Hindlimb muscle (tissue), 1 donor: ENCODE data around the gene RANBP17. TPM values are rescaled to one million over a fixed set of nuclear protein-coding genes. Genes with fewer than 3 reads are reported as not detected.
A peak's percentile ranks its signal among the peaks of the same experiment; 100 is the strongest.
"Not testable (repeated sequence)": the region's sequence is repeated elsewhere in the genome, so short reads cannot be mapped to it uniquely, and the experiment has no call there.

ENCODE experiments used
- DNase-seq: peaks from one replicate; pipeline ENCODE4 v3.0.0-alpha.2; 2013
- polyA plus RNA-seq: library from polyadenylated mRNA; unstranded; fragments of 120-200 nt; gene quantifications from one replicate; pipeline ENCODE4 v1.2.1, GENCODE V29; 2013; ENCODE audit not compliant: insufficient read length

RANBP17 gene
- polyA plus RNA-seq, 1 donor: 8.2 TPM

DNA sequence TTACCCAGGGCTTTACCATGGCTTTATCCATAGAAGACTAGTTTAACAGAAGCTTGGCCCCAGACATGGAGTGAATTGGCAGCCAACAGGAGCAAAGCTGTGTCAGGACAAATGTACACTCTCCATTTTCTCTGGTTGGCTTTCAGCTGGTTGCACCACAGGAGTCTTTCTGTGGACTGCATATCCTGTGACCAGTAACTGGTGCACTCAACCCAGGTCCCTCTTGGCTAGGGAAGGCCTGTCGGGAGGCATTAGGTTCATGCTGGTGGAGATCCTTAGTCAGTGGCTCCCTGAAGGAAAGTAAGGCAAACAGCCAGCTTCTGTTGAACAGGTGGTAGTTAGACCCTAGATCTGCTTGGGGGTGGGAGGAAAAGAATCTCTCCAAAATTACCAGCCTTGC is 300.3 kb downstream of the RANBP17 start:
- DNase-seq: no peak

- DNase-seq: no peak
These were observed 300.8 kb downstream of the RANBP17 start for GRCh38 chr5:171162596-171162995.

DNA sequence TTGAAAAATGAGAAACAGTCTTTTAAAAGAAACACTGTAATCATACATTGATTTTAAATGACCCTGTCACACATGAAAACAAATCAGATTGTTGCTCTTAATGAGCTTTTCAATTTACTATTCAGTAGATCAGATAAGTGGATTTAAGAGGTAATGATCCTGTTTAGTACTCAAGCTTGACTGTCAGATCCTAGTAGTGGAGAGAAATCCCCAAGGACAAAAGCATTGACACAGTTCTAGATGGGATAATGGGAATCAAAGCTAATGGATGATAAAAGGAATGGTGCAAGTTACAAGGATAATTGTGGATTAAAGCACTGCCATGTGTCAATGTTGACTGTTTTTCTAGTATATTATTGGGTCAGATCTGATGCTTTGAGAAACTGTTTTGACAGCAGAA is 304.9 kb downstream of the RANBP17 start:
- DNase-seq: no peak

DNA sequence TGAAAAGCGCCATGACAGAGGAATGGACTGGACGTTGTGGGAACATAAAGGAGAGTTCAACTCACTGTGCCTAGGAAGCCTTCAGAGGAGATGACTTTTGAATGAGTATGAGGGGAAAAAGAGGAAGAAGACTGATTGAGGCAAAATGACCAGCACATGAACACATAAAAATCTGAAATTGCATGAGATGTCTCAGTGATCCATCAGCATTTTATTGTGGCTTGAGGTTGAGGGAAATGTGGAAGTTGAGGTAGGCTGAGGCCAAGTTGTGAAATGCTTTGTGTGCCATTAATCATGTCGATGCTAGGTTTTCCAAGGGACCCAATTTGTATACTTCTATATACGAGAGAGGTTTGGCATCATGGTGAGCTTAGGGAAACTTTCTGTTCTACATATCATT is 306.4 kb downstream of the RANBP17 start:
- DNase-seq: no peak

GRCh38 chr5:171174960-171175359 is 313.1 kb downstream of the RANBP17 start:
- not testable (repeated sequence) for DNase-seq

DNA sequence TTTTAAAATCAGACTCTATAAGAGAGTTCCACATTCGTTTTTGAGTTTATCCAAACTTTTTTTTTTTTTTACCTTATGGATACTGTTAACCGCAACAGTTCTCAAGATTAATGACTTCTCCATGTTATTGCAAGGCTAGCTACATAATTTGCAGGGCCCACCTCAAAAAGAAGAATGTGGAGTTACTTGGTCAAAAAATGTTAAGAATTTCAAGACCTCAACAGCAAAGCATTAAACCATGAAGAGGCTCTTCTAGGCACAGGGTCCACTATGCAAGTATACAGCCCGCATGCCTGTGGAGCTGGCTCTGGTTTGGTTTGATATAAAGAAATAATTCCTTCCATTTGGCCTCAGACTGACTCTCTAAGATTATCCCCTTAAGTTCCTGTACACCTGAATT is 313.9 kb downstream of the RANBP17 start:
- no peak for DNase-seq

- not testable (repeated sequence) for DNase-seq
These were observed 316.4 kb downstream of the RANBP17 start for GRCh38 chr5:171178190-171178589.

DNA sequence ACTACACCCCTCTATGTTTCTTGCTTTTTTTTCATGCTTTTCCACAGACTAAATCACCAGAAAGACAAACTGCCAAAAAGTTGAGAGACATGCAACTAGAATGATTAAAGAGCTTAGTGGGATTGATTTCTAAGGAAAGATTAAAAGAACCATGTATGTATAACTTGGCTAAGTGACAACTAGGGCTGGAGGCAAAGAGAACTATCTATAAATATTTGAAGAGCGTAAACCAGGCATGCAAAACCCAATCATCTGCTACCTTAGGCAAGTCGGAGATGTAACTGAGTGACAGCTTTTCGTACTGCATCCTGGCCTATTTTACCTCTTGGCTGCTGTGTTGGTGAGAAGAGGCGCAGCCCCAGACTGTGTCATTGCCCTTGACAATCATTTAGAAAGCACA is 326.2 kb downstream of the RANBP17 start:
- no peak for DNase-seq

DNA sequence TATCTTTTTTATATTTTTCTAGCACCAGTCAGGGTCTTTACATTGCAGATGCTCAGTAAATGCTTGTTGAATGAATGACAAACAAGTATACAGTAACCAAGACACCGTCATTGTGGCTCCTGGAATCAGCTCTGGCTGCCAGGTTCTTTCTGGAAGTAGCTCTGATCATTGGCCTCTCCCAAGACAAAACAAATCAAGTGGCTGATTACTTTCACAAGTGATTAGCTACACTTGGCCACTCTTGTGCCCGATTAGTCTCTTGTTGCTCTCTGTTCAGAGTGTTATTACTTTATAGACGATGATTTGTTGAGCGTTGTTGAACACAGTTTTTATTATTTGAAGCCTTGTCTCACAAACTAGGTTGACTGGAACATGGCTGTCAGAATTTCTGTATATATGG is 327.6 kb downstream of the RANBP17 start:
- no peak for DNase-seq

GRCh38 chr5:171192111-171192510 is 330.3 kb downstream of the RANBP17 start:
- DNase-seq: no peak

GRCh38 chr5:171201310-171201709 is 339.5 kb downstream of the RANBP17 start:
- DNase-seq: no peak

DNA sequence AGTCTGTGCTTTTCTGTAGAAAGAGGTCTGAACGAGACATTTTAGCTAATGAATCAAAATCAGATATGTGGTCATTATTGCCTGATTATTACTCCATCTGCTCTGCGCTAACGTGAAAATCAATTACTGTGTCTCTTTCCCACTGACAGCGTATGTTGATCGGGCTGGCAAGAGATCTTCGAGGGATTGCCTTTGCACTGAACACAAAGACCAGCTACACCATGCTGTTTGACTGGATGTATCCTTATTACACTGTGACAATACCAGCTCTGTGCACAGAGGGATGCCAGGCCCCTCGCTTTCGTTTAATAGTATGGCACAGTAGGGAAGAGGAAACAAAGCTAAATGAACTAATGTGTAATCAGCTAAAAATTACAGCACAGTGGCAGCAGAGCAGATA is 343.6 kb downstream of the RANBP17 start:
- no peak for DNase-seq

DNA sequence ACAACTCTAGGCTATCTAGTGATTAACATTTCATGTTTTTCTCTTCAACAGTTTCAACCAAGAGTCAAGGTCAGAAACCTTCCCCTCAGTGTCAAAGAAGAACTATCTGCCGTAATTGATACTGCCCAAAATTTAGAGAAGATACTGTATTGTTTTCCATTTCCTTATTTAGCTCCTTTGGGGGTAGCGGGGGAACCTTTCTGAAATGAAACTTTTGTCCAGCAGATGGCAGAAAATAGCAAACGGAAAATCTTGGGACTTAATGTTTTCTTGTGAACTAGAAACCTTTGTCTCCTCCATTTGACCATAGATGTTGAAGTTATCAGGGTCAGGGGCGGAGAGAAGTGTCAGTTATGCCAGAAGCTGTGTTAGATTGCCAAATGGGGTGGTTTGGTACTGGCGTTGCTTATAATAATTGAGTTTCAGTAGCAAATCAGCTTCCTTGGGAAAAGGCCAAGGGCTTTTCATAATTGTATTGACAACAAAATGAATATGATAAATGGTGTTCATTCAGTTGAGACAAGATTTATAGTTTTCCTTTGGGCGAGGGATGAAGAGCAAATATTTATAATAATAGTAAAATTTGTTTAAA is 345.5 kb downstream of the RANBP17 start:
- DNase-seq: peak; percentile 33

GRCh38 chr5:171221916-171222315 is 360.1 kb downstream of the RANBP17 start:
- DNase-seq: no peak

- no peak for DNase-seq
These were observed 362.1 kb downstream of the RANBP17 start for GRCh38 chr5:171223927-171224326.

DNA sequence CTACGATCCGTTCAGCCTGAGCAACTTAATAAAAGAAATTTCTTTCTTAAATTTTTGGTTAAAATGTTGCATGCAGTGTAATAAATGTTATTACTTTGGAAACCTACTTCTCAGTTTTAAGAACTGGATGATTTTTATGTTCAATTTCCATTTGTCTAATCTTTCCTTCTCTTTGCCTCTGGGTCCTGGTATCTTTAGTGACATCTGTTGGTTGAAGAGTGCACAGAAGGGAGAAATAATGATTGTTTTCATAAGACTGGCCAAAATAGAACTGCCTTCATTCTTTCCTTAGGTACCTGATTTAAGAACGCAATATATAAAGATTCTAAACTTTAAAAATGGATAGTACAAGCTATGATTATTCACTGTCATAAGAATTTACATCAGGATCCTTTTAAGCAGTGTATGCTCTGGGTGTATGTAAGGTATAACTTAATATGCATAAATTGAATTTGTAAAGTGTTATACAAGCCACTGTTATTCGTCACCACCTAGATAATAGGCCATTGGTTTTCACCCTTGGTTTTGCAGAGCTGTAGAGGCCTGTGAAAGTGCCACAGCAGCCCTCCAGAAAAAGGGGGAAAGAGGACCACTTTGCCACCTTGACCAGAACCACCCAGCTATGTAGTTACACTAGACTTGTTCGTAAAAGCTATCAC is 364.4 kb downstream of the RANBP17 start:
- DNase-seq: no peak

- no peak for DNase-seq
These were observed 365.0 kb downstream of the RANBP17 start for GRCh38 chr5:171226864-171227263.

DNA sequence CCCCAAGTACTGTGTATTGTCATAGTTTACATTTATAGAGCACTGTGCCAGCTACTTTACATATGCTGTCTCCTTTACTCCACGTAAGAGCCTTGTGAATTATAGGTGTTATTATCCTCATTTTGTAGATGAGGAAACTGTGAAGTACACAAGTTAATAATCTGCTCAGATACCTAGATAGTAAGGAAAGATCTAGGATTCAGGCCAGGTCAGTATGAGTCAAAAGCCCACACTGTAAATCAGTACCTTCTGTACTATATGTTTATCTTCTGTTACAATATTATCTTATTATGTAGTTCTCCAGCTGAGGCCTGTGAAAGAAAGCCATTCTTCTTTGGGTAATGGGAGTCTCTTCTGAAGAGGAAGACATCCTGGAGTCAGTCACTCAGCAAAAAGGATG is 374.8 kb downstream of the RANBP17 start:
- DNase-seq: no peak

- DNase-seq: no peak
These were observed 380.7 kb downstream of the RANBP17 start for GRCh38 chr5:171242521-171242920.

DNA sequence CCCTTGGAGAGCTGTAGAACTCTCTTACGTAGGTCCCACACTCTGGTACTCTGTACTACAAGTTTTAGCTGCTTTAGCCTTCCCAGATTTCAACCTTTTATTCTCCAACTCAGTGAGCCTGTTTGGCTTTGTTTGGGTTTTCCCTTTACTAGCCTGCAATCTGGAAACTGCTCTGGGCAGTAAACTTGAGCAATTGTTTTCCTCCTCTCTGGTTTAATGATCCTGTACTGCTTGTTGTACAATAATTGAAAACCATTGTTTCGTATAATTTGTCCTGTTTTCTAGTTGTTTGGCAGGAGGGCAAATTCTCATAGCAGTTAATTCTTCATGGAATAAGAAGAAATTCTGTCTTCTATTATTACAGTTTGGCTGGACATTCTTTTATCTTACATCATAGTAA is 384.4 kb downstream of the RANBP17 start:
- DNase-seq: peak; percentile 7

- no peak for DNase-seq
These were observed 387.6 kb downstream of the RANBP17 start for GRCh38 chr5:171249460-171249859.

DNA sequence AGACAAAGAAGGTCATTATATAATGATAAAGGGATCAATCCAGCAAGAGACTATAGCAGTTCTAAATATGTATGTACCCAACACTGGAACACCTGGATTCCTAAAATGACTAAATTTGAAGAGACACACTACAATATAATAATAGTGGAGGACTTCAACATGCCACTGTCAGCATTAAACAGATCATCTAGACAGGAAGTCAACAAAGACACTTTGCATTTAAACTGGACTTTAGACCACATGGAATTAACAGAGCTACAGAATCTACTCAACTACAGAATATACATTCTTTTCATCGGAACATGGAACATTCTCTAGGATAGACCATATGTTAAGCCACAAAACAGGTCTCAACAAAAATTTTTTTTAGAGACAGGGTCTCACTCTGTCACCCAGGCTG is 388.9 kb downstream of the RANBP17 start:
- DNase-seq: no peak

DNA sequence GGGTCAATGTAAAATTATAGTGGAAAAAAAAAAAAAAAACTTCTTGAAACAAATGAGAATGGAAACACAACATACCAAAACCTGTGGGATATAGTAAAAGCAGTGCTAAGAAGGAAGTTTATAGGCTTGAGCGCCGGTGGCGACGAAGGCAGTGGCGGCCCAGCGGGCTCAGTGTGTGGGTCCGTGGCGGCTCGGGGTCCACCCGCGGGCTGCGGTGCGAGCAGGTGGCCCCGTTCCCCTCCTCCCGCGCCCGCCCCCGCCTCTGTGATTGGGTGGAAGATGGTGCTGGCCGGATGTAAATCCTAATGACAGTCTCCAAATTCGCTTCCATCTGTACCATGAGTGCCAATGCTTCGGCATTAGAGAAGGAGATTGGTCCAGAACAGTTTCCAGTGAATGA is 389.7 kb downstream of the RANBP17 start:
- no peak for DNase-seq

- no peak for DNase-seq
These were observed 390.9 kb downstream of the RANBP17 start for GRCh38 chr5:171252674-171253073.
